Hepatocyte (in vitro differentiated cells): Measurements from ENCODE around the gene CPEB2.

ENCODE experiments used
- EZH2 ChIP-seq: fragments of 200-600 bp; sonication (generic); IDR thresholded peaks from 2 replicates; pipeline ENCODE4 v1.6.1; 2016; ENCODE audit warnings: antibody characterized with exemption, mild to moderate bottlenecking, borderline replicate concordance
- TF ChIP-seq, protein P1 (sequence below): fragments of 200-600 bp; sonication (generic); IDR thresholded peaks from 2 replicates; pipeline ENCODE4 v1.5.1; 2016; ENCODE audit warnings: antibody characterized with exemption, mild to moderate bottlenecking; ENCODE audit not compliant: poor library complexity

DNA sequence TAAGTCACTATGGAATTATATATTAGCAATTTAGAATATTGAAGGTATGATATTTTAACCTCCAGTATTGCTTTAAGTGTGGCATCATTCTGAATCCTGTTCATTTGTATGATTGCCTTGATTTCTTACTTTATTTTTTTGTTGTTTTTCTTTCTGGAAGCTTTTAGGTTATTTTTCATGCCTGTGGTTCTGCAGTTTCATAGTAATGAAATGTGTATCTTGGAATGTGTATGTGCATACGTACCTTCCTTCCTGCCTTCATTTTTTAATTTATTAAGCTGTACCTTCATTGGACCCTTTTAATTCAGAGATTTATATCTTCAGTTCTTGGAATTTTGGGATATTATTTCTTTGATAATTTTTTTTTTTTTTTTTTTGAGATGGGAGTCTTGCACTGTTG lies 22.1 kb downstream of the CPEB2 start:
- TF ChIP-seq EZH2: no peak
- TF ChIP-seq, protein P1, sequence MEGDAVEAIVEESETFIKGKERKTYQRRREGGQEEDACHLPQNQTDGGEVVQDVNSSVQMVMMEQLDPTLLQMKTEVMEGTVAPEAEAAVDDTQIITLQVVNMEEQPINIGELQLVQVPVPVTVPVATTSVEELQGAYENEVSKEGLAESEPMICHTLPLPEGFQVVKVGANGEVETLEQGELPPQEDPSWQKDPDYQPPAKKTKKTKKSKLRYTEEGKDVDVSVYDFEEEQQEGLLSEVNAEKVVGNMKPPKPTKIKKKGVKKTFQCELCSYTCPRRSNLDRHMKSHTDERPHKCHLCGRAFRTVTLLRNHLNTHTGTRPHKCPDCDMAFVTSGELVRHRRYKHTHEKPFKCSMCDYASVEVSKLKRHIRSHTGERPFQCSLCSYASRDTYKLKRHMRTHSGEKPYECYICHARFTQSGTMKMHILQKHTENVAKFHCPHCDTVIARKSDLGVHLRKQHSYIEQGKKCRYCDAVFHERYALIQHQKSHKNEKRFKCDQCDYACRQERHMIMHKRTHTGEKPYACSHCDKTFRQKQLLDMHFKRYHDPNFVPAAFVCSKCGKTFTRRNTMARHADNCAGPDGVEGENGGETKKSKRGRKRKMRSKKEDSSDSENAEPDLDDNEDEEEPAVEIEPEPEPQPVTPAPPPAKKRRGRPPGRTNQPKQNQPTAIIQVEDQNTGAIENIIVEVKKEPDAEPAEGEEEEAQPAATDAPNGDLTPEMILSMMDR: no peak
